Activated effector memory CD4-positive, alpha-beta T cell treated with anti-CD3 and anti-CD28 coated beads, Interleukin-2, amount 50 U/mL, for 16 hours (primary cell): ENCODE results near the gene IDH2.

Experiments used
- DNase-seq: peaks from one replicate; pipeline ENCODE4 v3.0.0-alpha.2; 2020

Gene IDH2

DNA sequence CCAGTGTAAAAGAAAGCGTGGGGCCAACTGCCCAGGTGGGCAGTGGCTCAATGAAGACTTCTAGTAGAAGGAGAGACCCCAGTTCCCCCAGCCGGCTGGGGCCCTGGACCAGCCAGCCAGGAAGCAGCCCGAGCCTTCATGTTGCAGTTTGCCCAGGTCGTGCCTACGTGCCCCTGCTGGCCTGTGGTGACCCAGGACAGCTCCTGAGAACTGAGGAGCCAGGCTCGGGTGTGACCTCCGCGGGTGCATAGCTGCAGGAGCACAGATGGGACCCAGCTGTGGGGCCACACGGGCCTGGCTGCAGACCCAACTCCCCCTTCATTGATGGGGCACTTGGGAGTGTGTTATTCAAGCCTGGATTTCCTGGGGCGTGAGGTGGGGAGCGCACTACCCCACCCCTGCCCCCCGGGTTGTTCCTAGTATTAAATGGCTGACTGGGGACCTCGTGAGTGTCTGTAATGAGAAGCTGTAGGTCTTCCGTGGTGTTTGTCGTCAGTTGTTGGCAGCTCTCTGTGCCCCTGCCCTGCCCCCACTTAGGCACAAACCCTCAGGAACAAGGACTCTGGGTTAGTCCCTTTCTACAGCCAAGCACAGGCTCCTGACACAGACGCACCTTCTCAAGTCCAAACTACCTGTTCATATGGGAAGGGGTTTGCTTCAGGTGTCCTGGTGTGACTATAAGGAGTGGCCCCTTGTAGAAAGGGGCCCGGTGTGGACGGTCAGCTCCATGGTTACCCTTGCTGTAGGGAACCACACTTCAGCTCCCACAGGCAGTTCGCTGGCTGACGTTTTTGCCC, 39.1 kb downstream of the IDH2 start:
- no peak for DNase-seq

DNA sequence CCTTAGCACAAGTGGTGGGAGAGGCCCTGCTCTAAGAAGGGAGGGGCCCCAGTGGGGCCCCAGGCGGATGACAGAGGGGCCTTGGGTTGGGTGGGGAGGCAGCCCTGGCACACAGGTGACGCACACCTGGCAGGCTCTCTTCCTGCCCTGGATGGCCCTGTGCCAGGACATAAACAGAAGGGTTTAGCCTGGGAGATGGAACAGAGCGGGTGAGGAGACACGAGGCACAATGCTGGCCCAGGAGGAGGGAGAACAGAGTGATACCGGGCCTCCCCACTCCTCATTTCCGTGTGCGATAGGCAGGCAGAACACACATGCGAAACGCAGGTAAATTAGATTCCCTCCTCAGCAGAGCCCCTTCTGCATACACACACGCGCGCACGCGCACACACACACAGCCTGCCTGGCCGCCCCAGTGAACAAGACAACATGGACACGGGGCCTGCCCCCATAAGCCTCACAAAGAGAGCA, 39.8 kb downstream of the IDH2 start:
- DNase-seq: peak; percentile 72

DNA sequence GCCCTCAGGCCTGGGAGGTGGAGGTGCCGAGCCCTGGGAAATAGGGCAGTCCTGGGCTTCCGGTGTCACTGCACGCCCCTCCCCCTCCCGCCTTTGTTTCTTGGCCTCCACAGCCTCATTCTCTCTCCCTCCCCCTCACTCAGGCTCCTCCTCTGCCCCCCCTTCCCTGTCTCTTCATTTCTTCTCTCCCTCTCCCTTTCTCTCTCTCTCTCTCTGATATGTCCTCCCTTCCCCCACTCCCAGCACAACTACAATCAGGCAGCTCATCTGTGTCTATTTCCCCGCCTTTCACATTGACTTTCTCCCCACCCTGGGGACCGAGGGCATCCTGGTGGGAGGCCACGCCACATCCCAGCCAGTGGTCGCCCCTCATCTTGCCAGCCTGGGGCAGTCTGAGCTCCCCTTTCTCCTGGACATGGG, 40.2 kb downstream of the IDH2 start:
- peak; percentile 83 for DNase-seq

DNA sequence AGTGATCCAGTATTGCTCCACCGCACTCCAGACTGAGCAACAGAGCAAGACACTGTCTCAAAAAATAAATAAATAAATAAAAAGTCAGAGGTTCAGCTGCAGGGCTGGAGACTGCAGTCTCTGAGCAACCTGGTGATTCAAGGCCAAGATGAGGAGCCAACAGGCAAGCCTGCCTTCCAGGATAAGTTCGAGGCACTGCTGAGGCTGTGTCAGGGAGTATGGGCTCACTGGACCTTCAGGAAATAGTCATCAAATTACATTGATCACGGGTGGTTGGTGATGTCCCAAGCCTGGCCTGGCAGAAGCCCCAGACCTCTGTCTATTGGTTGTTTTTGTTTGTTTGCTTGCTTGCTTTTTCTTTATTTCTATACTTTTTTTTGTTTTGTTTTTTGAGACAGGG, 41.5 kb downstream of the IDH2 start:
- no peak for DNase-seq

DNA sequence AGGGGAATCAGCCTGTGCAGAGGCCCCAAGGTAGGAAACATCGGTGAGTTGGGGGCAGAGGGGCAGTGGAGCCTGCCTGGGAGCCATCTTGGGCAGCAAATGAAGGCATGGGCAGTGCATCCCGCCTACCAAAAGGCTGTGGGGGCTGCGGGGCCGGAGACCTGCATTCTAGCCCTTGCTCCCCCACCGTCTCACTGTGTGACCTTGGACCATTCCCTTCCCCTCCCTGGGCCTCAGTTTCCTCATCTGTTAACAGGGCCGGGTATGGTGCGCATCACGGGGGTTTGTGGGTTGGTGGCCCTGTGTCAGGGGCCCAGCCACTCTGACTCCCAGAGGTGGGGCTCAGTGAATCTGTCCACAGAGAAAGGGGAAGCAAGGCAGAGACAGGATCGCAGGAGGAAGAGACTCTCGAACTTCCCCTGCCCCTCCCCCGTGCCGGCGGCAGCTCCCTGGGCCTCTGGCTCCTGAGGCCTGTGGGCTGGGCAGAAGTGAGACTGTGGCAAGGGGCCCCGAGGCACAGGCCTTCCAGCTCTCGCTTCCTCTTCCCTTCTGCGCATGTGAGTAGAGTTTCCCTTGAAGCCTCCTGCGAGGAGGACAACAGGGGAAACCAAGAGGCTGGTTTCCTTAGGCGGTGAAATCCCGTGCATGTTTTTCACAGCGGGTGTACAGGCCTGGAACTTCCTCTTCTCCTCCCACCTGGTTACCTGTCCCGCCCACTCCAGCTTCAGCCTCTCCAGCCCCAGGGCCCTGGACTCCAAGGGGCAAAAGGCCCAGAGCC, 42.9 kb downstream of the IDH2 start:
- peak; percentile 89 for DNase-seq

DNA sequence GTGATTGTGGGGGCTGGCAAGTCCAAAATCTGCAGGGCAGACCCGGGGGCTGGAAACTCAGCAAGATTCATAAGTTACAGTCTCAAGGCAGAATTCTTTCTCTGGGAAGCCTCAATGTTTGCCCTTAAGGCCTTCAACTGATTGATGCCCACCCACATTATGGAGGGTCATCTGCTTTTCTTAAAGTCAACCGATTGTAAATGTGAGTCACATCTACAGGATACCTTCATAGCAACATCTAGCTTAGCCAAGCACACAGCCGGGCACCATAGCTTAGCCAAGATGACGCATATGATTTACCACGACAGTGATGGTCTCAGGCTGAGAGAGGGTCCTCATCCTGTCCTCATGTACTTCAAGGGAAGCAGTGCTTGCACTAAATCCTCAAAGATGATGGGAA, 43.5 kb downstream of the IDH2 start:
- DNase-seq: no peak

DNA sequence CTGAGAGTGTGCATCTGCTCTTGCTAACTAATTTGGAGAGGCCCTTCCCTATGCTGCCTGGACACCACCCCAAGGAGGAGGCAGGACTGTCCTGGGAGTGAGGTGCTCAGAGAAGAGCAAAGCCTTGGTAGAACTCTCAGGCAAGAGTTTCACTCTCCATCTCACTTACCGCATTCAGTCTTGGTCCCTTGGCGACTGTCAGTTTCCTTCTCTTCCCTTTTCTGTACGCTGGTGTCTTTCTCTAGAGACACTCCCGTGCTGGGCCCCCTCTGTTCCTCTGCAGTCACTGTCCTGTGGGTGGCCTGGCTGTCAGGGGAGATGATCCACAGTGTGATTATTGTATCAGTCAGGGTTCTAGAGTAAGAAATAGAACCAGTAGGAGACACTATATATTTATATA, 44.0 kb downstream of the IDH2 start:
- no peak for DNase-seq

DNA sequence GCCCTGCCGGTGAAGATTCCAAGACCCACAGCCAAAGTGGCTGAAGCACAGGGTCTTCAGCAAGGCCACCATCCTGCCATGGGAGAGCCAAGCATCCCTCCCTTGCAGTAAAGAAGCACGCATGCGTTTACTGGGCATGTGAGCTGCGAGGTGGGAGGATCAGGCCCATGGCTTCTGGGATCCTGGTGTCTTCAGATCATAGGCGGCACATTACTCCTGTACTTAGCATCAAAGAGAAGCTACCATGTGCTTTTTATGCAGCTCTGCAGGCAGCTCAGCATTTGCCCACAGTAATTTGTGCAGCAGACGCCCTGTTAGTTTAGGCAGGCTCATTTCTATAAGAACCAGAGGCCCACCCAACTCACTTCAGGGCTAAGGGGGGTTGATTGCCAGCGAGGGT, 45.7 kb downstream of the IDH2 start:
- no peak for DNase-seq

DNA sequence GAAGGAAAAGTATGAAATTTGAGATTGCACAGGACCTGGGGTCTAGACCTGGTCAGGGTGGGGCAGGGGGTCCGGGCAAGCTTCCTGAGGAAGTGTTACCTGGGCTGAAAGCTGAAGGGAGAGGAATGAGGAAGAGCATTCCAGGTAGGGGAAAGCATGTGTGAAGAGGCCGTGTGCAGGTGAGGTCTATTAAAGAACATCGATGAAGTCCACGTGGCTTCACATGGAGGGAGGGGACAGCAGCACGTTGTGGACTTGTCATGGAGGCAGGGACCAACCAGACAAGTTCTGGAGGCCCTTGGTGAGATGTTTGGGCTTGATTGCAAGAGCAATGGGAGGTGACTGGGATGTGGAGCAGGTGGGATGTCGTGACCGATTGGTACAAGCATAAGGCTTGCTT, 47.1 kb downstream of the IDH2 start:
- no peak for DNase-seq

DNA sequence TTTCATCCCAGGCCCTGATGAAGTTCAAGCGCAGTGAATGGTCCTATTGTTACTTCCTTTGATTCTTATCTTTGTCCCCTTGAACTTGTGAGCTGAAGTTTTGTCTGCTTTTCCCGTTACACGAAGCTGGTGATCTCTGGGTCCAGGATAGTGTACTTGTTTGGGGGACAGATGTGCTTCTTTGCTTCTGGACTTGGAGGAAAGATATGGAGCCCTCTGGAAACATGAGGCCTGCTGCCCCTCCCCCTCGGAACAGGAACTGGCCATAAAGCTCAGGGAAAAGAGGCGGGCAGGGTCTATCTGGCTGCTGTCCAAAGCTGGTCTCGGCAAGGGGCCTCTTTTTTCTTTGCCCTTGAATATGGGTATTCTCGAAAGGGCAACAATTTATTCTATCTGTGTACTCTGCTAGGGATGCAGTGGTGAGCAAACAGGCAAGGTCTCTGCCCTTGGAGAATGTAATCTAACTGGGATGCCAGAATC, 47.6 kb downstream of the IDH2 start:
- DNase-seq: no peak

DNA sequence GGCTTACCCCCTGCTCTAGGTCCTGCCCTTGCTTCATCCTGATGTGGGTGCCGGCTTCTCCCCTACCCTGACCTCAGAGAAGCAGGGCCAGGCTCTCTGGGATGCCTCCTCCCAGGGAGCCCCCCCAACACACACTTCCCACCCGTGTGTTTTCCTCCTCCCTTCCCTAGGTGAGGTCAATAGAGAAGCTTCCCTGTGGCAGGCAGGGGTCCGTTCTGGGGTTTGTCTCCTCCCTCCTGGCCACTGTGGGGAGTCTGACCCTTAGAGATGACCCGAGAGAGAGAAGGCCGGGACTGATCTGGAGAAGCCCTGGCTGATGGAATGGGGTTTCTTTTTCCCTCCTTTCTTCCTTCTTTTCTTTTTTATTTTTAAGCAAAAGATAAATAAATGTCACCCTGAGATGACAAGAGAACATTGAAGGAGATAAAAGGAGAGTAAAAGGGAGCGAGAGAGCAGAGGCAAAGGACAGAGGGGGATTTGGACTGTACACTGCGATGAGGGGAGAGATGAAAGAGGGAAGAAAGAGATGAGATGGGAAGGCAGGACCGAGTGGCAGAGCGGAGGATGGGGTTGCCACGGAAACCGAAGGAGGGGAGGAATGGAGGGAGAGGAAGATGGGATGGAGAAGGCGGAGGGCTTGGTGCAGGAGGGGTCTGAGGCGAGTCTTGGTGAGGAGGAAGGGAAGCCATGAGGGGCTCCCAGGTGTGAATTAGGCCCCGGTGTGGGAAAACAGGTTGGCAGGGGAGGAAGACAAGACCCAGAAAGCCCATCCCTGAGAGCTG, 48.4 kb downstream of the IDH2 start:
- DNase-seq: no peak

DNA sequence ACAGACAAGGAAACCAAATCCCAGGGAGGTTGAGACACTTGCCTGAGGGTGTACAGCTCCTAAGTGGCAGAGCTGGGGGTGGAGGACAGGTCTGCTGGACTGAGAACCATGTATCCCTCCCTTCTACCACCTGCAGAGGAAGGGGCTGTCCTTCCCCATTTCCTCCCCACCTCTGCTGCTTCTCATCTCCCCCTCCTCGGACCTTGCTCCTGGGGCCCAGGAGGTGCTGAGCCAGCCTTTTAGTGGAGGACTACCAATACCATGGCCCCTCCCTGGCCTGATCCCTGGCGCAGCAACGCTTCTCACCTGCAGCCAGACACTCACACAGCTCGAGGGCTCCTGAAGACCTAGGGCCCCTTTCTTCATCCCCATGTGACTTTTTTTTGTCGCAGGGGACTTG, 50.4 kb downstream of the IDH2 start:
- no peak for DNase-seq

DNA sequence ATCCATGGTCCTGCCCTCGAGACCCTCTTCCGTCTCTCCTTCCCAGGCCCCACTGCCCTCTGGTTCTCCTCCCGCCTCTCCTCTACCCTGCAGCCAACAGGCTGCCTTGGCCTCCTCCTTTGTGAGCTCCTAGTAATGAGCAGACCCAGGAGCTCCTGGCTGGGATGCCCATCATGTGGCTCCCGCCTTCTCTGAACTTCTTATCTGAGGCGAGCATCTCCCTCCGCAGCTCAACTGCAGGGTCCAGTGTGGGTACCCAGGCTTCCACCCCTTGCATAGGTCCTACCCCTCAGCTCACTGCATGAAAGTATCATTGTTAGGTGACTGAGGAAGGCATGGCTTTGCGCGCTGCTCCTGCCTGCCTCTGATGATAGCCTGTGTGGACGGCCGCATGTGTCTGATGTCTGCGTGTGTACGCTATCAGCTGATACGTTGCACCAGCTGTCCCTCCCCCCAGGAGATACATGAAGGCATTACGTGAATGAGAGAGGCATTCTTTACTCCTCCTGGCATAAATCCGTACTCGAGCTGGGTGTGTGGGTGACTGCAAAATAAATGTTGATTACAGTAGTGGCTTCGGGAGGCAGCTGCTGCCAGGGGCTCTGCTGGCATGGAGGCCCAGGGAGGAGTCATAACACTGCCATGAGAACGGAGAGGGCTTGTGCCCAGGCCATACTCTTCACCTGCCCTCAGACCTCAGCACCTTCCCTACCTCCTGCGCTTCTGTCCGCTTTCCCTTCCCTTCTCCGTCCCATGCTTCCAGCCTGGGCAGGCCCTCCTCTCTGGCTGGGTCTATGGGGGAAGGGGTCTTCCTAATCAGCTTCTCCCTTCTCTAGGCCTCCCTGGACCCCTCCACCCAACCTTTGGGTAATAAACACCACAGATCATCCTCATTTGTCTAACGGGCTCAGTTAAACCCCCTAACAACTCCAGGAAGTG, 52.3 kb downstream of the IDH2 start:
- DNase-seq: no peak

DNA sequence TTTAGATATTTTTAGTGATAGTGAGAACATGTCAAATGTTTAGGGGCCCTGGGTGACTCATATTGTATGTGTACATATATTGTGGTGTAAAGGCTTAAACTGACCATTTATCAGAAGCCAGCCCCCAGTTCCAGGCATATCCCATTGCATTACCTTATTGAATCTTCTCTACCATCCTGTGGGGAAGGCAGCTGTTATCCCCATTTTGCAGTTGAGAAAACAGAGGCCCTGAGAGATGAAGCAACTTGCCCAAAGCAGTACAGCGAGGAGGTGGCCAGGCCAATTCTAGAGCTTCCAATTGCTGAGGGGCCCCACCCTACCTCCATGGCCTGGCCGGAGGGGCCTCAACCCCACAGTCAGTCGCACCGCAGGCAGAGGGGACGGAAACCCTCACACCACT, 53.2 kb downstream of the IDH2 start:
- DNase-seq: no peak

DNA sequence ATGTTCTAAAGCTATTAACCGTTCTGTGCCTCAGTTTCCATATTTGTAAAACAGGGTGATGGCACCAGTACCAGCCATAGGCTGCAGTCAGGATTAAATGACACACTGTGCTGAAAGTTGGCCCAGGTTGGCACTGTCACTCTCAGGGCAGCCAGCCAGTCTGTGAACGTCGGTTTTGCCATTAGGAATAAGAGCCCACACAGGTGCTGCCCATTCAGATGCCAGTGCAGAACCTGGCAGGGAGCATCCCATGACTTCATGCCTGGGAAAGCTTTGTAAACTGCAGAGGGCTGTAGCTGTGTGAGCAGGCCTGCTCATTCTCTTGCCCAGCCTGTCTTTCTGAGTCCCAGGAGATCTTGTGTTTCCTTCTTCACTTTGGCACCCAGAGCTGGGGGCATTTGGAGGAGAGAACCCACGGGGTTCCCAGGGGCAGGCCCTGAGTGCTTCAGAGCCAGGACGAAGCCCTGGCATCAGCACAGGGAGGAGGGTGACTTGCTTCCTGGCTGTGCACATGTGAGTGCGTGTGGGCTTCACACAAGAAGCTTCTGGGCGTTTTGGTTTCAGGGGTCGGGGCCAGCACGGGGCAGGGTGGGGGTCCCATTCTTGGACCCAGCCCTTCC, 54.2 kb downstream of the IDH2 start:
- DNase-seq: no peak

DNA sequence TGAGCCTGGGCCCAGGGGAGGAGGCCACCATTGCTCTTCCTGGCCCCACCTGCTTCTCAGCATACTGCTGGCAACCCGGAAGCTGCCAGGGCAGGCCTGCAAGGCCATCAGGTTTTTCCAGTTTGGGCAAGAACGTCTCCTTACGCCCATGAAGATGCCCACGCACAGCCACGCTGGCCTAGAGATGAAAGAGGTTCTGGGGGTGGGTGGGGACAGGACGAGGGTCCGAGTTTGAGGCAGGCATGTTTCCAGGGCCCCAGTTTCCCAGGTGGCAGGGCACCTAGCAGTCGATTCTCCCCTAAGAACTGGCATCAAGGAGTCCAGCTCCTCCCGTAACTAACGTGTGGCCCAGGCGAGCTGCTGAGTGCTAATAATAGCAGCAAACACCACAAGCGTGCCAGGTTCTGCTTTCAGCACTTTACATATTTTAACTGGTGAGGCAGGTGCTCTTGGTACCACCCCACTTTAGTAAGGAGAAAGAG, 55.3 kb downstream of the IDH2 start:
- no peak for DNase-seq

DNA sequence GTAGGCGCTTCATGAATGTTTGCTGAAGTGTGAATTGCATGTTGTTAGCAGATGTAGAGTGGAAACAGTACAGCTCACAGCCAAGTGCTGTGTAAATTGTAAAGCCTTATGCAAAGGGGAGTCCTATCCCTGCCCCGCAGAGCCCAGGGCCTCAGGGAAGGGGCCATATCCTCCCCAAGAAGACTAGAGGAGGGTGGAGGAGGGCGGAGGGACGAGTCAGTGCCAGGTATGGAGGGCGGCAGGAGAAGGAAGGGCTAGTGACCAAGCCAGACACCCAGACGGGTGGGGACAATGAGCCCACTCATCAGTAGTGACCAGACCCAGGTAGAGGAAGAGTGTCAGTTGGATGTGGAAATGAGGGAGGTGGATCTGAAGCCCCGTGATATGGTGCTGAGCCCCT, 56.0 kb downstream of the IDH2 start:
- no peak for DNase-seq

DNA sequence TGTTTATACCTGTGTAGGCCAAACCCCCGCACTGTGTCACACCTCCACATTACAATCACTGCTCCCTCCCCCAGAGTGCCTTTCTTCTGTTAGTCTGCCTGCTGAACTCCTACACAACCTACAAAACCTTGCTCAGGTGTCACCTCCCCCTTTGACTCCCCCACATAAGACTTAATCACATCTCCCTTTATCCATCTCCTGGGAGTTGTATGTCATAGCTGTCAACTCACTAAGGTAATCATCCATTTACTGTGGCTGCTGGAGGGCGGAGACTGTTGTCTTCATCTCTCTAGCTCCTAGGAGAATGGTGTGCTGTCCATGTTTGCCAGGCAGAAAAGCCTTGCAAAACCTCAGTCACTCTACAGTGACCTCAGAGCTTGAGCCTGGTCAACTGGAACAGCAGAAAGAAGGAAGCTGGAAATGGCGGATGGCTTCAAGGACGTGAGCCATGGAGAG, 57.3 kb downstream of the IDH2 start:
- DNase-seq: no peak

DNA sequence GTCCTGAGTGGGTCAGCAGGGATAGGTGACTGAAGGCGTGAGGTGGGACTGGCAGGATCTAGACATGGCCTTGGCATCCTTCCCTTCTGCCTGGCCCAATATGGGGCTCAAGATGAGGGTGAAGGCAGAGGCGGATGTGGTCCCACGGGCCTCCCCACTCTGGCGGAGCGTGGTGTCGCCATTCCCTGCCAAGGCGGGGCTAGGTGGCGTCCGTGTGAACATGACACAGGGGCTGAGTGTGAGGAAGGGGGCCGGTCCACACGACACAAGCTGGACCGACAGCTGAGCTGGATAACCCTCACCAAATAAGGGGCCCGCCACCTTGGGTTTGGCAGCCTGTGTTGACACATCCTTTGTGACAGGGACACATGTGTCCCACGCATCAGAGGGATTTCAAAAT, 58.1 kb downstream of the IDH2 start:
- DNase-seq: no peak

DNA sequence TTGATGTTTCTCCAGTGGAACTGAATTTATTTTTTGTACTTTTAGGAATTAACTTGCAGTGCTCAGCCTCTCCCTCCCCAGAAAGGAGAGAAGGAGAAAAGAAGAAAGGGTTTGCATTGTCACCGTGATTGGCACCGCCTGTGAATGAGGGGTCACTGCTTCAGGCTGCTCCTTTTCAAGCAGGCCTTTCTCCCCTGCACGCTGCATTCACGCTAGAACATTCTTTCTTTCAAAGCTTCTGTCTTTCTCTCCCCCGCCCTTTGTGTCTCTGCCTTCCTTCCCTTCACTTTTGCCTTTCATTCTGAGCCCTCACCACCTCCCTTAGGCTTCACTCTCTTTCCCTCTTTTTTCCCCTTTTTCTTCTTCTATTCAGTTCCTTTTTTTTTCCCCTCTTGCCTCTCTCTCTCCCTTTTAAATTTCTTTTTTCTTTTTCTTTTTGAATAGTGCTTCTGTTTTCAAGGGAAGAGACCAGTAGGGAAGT, 58.7 kb downstream of the IDH2 start:
- DNase-seq: peak; percentile 22
